Non-pigmented ciliary epithelial cell (primary cell): ENCODE results near the gene TTN.

Source experiments
- DNase-seq: peaks from one replicate; pipeline ENCODE4 v3.0.0-alpha.2; 2010; ENCODE audit warnings: low read depth

The TTN gene

DNA sequence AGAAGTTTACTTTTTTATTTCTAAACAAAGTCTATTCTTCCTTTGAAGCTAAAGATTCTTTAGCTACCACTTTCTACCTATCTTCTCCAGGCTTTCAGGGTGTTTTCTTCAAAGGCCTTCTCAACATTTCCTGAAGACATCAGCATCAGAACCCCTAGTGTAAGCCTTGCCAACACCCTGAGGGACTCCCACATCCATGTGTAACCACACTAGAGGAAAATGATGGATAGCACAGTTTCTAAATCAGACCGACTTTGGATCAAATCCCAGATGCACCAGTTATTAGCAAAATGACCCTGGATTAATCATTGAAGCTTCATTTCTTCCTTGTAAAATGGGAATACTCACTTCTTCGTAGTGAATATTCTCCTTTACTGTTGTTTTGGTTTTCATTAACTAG lies 4.7 kb upstream of the TTN start:
- no peak for DNase-seq

- no peak for DNase-seq
These were observed 3.8 kb upstream of the TTN start for GRCh38 chr2:178811045-178811444.

DNA sequence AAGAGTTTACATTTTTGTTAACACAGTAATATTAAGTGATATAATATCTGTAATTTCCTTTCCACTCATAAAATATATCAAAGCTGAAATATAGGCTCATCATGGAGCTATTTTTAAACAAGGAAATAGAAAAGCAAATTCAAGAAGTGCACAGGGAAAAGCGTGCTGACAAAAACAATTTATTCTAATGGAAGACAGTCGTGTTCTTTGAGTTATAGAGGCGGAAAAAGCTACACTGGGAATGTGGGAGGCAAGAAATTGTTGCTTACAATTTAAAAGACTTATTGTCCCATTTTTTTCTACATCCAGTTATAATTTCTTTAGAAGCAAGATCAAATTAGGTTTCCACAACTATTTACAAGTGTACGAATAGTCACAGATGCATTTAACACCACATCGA lies 3.2 kb upstream of the TTN start:
- DNase-seq: no peak

GRCh38 chr2:178806543-178806942 lies 680 bp downstream of the TTN start:
- DNase-seq: no peak

- no peak for DNase-seq
These were observed 1.8 kb downstream of the TTN start for GRCh38 chr2:178805457-178805856.

- DNase-seq: no peak
These were observed 2.4 kb downstream of the TTN start for GRCh38 chr2:178804791-178805190.

DNA sequence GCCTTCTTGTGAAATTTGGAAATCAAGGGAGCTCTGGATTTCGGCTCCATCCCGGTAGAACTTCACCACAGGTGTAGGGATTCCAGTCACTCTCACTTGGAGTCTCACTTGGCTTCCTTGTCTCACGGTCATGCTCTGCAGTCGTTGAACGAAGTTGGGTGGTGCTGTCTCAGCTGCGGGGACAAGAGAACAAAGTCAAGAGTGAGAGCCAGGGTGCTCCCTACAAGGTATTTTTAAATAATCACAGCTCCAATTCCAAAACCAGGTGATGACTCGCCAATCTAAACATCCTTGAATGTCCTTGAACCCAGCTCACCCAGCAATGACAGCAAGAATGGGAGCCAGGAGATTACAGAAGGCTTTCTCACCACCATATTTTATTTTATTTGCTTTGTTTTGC lies 6.7 kb downstream of the TTN start:
- no peak for DNase-seq

- no peak for DNase-seq
These were observed 7.9 kb downstream of the TTN start for GRCh38 chr2:178799305-178799704.

DNA sequence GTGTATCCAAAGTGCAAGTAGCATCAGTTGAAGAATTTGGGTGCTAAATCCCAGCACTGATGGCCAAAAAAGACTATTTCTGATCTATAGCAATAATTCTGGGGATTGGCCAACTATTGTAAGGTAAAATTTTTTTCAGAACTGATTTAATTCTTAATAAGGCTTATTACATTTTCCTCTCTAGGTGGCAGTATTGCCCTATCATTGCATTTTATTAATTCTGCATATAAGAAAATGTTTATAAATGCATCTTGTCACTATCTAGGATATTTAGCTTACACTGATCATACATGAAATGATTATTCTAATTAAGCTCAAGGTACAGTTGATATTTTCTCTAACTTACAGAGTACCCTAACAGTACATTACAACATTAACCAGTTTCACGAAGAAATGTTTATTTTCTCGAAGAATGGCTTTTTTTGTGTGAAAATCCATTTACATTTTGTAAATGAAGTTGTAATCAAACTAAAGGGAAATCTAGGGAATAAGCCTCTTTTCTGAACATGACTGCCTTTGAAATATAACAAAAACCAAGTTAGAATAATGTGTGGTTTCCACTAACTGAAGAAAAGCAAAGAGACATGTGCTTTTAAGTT lies 11.0 kb downstream of the TTN start:
- peak; percentile 9 for DNase-seq

GRCh38 chr2:178787934-178788333 lies 19.3 kb downstream of the TTN start:
- no peak for DNase-seq

GRCh38 chr2:178787155-178787554 lies 20.1 kb downstream of the TTN start:
- no peak for DNase-seq

GRCh38 chr2:178783889-178784288 lies 23.3 kb downstream of the TTN start:
- no peak for DNase-seq

- no peak for DNase-seq
These were observed 25.0 kb downstream of the TTN start for GRCh38 chr2:178782236-178782635.

DNA sequence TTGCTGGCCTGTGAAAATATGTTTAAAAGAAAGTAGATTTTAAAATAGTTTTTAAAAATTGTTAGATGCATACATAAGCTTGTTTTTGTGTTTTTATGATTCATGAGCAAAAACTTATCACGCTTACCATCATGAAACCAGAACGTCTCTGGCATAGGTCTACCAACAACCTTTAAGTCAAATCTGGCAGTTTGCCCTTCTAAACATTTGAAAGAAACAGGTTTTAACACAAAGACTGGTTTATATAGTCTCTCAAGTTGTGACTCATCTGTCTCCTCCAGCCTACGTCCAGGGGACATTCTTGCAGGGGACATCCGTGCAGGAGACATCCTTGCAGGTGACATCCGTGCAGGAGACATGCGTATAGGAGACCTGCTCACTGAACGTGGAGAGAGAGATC lies 29.6 kb downstream of the TTN start:
- no peak for DNase-seq

DNA sequence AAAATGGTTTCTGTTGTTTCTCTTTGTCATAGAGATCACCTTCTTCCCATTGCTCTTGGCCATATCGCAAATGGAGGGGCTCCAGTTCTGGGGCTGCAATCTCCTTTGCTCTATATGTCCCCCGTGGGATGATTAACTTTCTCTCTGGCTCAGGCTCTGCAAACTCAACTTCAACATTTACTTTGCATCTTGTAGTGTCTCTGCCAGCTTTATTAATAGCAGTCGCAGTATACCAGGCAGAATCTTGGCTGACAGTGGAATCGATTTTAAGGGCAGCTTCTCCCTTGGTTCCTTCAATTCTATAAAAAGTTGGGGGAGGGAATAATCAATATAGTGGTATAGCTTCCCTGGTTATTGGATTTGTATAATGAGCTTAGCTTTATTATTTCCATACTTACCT lies 30.5 kb downstream of the TTN start:
- no peak for DNase-seq

DNA sequence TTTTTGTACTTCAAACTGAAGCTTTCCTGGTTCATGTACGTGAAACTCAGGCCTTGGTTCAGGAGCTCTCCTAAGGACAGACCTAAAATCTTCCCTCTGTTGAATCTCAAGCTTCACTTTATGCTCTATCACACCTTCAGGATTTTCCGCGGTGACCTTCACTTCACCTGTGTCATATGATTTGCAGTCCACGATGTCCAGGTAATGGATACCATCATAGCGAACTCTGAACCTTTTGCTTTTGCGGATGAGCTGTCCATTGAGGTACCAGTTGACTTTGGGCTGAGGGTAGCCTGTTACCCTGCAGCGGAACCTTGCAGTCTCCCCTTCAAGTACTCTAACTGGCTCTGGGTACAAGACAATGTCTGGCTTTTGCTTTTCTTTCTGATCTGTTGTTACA lies 31.2 kb downstream of the TTN start:
- no peak for DNase-seq

DNA sequence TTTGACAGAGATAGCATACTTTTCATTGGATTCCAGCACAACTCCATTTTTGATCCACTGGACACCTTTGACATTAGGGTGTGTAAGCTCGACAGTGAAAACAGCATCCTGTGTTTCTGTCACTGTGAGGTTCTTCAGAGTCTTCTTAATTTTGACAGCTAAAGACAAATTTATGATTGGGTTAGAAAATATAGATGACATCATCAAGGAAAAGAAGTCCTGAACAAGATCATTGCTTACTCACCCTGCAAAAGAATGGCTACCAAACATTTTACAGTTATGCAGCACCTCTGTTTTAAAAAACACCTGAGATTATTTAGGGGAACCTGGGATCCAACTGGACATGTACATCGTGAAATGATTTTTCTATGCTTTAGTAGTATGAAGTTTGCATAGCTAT lies 36.7 kb downstream of the TTN start:
- no peak for DNase-seq

DNA sequence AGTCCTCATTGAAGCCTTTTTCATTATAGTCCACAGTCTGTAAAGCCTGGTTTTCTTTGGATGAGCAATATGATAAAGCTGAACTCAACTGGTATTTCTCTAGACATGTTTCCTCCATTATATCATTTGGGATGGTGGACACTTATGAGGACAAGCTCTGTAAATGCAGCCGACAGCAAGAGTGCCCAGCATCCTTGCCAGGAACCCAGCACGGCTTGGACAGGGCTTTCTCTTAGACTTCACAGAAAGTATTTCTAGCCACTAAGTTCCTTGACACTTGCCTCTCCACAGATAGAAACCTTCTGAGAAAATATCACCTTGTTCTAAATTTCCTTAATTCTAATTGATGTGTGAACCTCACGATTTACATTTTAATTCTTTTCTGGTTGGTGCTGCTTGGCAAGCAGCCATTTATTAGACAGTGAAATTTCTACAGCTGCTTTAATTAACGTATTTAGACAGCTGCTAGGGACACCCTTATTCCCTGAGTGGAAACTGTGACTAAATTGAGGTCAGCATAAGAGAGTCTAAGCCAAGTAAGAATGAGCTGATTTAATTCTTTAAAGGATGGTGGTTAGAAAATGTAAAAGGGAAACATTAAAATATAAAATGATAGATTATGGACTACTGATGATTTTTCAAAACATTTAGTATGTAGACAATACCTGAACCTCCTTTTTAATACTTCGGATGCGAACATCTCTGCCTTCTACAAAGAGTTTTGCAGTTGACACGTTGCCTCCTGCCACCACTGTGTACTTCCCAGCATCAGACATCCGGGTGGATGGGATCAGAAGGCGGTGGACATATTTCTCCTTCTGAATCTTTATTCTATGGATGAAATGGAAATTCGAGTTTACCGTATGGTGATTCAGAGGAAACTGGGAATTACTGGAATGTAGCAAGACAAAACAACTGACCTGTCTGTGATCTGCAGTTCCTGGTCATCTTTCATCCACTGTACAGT lies 39.8 kb downstream of the TTN start:
- no peak for DNase-seq

DNA sequence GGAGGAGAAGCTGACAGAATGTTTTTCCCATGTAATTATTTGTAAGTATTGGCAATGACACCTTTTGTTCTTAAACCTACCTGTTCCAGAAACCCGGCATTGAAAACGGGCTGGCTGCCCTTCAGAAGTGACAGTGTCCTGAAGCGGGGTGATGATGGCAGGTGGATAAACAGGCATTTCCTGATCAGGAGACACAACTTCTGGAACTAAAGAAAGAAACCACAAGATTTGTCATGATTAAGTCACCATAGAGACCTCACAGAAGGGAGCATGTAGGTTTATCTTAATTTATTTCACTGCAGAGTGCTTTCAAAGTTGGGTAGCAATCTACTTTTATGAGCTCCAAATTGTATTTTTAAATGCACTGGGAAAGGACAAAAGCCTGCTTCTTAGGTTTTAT lies 43.1 kb downstream of the TTN start:
- DNase-seq: no peak

DNA sequence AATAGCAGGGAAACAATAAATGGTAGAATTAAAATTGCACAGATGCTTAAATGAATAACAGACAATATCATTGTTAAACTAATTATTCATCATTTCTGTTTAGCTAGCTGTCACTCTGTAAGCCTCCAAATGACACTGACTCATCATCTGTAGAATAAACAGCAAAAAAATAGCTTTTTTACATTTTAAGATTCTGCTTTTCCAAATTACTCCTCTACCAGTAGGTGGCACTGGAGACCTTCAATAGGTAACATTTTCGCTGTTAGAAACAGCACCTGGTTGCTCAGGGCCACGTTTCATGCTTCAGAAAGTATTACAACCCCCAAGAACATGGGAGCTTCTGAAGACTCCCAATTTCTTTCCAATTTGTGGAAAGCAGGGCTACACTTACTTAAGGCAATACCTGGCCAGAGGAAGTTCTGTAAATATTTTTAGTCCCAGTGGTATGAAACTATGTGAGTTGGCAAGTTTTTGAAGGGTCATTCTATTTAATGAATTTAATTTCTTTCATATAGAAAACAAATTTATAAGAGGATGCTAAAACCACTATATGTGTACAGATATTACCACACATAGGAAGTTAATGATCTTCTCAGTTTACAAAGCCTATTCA lies 45.4 kb downstream of the TTN start:
- peak; percentile 20 for DNase-seq

DNA sequence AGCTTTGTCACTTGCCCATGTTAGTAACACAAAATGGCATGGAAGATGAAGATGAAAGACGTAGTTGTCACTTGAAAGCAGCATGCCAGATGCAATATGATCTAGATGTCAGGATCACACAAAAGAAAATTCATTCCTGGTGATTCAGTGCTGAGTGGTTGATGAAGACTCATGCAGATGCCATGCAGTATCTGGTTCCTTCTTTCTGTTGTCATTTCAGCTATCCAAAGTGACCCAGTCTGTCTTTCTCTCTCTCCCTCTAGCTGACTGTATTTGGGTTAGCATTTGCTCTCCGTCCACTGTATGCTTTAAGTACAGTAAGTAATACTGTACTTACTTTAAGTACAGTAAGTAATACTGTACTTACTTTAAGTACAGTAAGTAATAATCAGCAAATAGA lies 50.4 kb downstream of the TTN start:
- DNase-seq: peak; percentile 37

- DNase-seq: no peak
These were observed 50.9 kb downstream of the TTN start for GRCh38 chr2:178756343-178756742.

DNA sequence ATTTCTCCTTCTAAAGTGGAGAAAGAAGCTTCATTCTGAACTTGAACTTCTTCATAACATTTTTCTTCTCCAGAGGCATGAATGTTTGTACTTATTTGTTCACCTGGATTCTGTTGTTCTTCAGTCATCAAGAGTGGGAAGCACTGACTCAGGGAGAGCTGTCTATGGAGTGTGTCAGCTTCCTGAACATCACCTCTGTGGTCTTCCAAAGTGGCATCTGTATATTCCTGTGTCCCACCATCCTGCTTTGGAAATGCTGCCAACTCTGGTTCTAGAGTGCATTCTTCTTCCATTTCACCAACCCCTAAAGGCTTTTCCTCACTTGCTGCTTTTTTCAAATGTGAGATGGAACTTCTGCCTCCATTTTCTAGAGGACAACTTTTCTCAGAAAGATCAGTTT lies 59.5 kb downstream of the TTN start:
- no peak for DNase-seq
